Stimulated activated naive B cell treated with anti-CD40 and anti-IgM and Interleukin-4, amounts not matched to agents 10 μg/mL and 1 μg/mL and 100 μg/mL, for 72 hours (primary cell): ENCODE data around the gene KMO.

Source experiments
- ATAC-seq, 2 donors: fragments of 150-1000 bp; cut with Tn5 transposase; replicated peaks; 2 replicates each; pipeline ENCODE4 v1.10.0; 2021; ENCODE audit warnings: moderate library complexity in 1 of 2
- DNase-seq: peaks from one replicate; pipeline ENCODE4 v3.0.0; 2021
- H3K27ac Mint-ChIP-seq: one replicate; pipeline ENCODE4 v1.8.0; 2022; ENCODE audit warnings: mild to moderate bottlenecking, mixed read lengths
- H3K27me3 Mint-ChIP-seq, 2 donors: one replicate each; pipeline ENCODE4 v1.8.0; 2022; ENCODE audit warnings: mixed read lengths in 2 of 2
- H3K36me3 Mint-ChIP-seq, 2 donors: one replicate each; pipeline ENCODE4 v1.8.0; 2022; ENCODE audit warnings: mixed read lengths in 2 of 2, mild to moderate bottlenecking in 1 of 2
- H3K4me1 Mint-ChIP-seq, 2 donors: one replicate each; pipeline ENCODE4 v1.8.0; 2022; ENCODE audit warnings: mixed read lengths in 2 of 2, mild to moderate bottlenecking in 1 of 2
- H3K4me3 Mint-ChIP-seq, 2 donors: one replicate each; pipeline ENCODE4 v1.8.0; 2022; ENCODE audit warnings: mild to moderate bottlenecking in 2 of 2, mixed read lengths in 2 of 2, moderate library complexity in 1 of 2
- H3K9me3 Mint-ChIP-seq, 2 donors: one replicate each; pipeline ENCODE4 v1.8.0; 2022; ENCODE audit warnings: mixed read lengths in 2 of 2, mild to moderate bottlenecking in 1 of 2

KMO gene

DNA sequence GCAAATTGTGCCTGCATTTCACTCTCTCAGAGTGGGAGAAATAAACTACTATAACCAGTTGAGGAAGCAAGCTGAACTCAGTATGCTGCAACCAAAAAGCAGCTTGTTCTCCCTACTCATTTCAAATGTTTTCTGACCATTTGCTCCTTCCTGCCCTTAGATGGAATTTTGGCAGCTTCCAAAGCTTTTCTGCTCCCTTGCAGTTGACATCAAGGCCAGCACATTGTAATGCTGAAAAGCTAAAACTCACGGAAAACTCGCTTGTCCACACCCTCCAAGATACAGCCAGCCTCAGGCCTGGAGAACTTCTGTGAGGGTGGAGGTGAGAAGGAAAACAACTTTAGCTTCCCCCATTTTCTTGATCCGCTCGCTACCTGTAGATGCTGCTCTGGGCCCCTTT, 113.0 kb downstream of the KMO start:
- DNase-seq (no peak), ATAC-seq (no peak)
- Mint-ChIP-seq H3K4me1 (peaks cover 13 to 23% of the 10 kb centered on the region in 2 donors), H3K27me3 (peaks cover 0 to 3% of the 10 kb centered on the region in 2 donors), H3K36me3 (peaks cover 5 to 7% of the 10 kb centered on the region in 2 donors), H3K27ac (no peak overlapping the region), H3K9me3 (peaks cover 10 to 14% of the 10 kb centered on the region in 2 donors), H3K4me3 (no peak overlapping the region)
